Fibroblast of lung (primary cell): ENCODE measurements around the gene TRIM16.
"Not testable (repeated sequence)": the region's sequence is repeated elsewhere in the genome, so short reads cannot be mapped to it uniquely, and the experiment has no call there.

Experiments used
- EZH2 ChIP-seq: IDR thresholded peaks from 2 replicates; pipeline ENCODE4 v1.5.1; 2012; ENCODE audit warnings: low read length, control low read depth, mild to moderate bottlenecking; ENCODE audit errors: missing control alignments
- TF ChIP-seq, protein P1 (sequence below), 2 donors: IDR thresholded peaks in 1 of 2; conservative IDR thresholded peaks in 1 of 2; 1 replicate in 1 of 2; 2 replicates in 1 of 2; pipeline ENCODE4 v1.5.1; 2011 to 2012; ENCODE audit warnings: low read length in 2 of 2, control low read depth in 1 of 2, inconsistent platforms in 1 of 2, low read depth in 1 of 2, mild to moderate bottlenecking in 1 of 2

DNA sequence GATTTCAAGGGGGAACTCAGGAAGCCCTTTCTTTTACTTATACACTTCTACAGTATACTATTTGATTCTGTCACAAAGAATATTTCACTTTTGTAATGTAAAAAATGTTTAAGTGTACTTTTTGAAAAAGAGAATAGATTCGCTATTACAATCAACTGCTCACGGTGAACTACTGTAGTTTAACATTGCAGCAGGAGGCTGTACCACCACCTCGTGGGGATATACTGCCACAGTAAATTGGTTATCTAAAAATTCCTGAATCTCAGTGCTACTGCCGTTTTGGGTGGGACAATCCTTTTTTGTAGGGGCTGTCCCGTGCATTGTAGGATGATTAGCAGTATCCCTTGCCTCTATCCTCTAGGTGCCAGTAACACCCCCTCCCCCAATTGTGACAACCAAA is 14.6 kb downstream of the TRIM16 start:
- TF ChIP-seq EZH2, result not testable (repeated sequence)
- TF ChIP-seq, protein P1, sequence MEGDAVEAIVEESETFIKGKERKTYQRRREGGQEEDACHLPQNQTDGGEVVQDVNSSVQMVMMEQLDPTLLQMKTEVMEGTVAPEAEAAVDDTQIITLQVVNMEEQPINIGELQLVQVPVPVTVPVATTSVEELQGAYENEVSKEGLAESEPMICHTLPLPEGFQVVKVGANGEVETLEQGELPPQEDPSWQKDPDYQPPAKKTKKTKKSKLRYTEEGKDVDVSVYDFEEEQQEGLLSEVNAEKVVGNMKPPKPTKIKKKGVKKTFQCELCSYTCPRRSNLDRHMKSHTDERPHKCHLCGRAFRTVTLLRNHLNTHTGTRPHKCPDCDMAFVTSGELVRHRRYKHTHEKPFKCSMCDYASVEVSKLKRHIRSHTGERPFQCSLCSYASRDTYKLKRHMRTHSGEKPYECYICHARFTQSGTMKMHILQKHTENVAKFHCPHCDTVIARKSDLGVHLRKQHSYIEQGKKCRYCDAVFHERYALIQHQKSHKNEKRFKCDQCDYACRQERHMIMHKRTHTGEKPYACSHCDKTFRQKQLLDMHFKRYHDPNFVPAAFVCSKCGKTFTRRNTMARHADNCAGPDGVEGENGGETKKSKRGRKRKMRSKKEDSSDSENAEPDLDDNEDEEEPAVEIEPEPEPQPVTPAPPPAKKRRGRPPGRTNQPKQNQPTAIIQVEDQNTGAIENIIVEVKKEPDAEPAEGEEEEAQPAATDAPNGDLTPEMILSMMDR (conservative IDR thresholded peaks at IDR 0.05 in 1 of 2, IDR thresholded peaks at IDR 0.05 in 1 of 2; ENCODE audit: low read depth in 1 of 2, low read length in 2 of 2), result not testable (repeated sequence)
